Stimulated activated CD4-positive, alpha-beta T cell treated with anti-CD3 and anti-CD28 coated beads, TNF-alpha, amount 100 ng/mL, for 1 hour (primary cell): ENCODE measurements around the gene EHF.
"Not testable (repeated sequence)": the region's sequence is repeated elsewhere in the genome, so short reads cannot be mapped to it uniquely, and the experiment has no call there.

Experiments
- DNase-seq, 3 donors: peaks; one replicate each; pipeline ENCODE4 v3.0.0-alpha.2; 2020; ENCODE audit warnings: low read depth in 3 of 3, low spot score in 1 of 3

EHF gene

DNA sequence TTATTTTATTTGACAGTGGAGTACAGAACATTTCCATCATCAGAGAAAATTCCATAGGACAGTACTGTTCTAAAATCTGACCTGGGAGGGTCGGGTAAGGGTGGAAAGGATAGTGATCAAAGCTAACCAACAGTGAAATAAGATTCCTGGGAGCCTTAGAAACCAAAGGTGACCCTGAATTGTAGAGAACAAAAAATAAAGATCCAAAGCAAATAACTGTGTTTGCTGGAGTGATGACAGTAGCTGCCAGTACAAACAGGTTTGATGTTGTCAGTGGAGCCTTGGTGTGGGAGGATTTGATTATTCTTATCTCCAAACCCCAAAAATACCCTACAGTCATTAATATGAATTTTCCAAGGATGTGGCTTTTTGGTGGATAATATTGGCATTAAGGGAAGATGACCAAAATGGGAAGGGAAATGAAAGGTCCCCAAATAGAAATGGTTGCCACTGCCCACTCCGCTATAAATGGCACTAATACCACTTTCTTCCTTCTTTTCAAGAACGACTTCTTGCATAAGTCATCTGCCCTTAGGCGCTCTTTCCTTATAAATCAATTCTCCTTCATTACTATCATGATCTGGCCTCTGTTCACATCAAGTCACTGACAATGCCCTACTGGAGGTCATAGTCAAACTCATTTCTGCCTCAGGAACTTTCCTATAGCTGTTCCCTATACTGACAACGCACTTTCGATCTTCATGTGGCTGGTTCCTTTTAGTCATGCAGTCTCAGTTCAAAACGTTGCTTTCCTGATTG lies 44.4 kb downstream of the EHF start:
- DNase-seq, result no peak

DNA sequence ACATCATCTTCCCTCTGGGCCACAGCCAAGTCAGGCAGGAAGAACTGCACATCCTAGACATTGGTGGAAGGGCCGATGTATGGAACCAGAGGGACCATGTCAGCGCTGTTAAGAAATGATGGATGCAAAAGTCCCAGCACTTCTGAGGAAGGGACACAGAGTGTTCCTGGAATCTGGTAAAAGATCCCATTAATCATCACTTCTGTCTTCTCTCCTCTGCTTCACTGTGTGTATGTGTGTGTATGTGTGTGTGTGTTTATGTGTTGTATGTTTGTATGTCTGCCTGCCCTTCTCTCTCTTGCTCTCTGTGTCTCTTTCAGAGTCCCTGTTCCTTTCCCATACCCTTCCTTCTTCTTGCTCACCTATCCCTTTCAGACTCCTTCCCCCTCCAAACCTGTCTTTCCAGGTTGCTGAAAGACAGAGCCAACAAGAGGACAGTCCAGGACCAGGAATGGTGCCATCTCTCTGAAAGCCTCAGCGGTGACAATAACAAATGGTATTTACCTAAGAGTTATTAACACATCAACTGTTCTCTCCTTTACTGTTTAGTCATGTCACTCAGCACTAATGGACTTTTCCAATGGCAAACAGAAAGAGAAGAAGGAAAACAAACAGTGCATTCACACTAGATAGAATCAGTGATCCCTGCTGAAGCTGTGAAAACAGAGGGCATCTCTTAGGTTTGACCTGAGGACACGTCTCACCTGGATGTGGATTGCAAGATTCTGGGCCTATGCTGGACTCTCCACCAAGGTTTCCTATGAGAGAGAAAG lies 47.1 kb downstream of the EHF start:
- no peak for DNase-seq

DNA sequence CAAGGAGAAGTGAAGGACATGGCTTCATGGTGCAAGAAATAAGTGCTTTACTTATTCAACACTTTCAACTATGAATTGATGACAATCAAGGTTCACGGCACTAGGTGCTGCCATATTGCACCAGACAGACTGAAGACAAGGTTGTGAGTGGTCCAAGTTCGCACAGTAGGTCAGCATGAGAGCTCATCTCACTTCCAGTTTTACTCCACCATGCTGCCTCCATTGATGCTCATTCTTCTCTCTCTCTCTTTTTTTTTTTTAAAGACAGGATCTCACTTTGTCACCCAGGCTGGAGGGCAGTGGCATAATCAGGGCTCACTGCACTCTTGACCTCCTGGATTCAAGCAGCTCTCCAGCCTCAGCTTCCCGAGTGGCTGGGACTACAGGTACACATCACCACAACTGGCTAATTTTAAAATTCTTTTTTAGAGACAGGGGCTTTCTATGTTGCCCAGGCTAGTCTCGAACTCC lies 47.7 kb downstream of the EHF start:
- DNase-seq, result no peak

DNA sequence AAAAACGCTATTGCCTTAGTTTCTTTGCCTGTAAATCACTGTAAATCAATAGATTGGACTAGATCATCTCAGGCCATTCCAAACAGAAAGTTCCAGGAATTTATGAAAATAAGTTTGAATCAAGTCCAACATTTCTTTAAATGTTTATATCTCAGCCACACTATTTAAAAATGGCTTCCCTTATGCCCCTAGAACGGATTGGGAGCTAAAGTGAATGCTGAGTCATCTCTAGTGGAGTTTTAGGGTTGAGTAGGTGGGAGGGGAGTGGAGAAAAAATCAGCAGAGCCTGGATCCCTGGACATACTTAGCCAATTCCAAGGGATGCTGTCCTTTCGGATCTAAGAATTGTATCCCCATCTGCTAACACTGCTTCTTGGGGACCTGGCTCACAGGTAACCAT lies 48.6 kb downstream of the EHF start:
- DNase-seq, result no peak

DNA sequence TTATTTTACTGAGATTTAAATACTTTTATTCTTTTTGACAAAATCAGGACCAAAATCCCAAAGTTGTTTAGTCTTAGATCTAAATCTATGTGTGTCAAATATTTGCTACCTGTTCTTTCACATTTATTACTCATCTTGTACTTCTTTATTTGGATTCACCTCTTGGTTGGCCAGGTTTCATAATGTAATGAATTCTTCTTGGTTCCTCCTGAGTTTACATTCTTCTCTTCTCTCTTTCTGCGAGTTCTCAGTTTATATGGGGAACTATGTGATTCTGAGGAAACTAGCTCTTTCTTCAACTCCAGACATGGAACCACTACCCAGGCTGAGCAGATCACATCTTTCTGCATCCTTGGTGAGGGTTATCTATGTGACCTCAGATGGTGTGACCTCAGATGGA lies 50.2 kb downstream of the EHF start:
- DNase-seq, result no peak

DNA sequence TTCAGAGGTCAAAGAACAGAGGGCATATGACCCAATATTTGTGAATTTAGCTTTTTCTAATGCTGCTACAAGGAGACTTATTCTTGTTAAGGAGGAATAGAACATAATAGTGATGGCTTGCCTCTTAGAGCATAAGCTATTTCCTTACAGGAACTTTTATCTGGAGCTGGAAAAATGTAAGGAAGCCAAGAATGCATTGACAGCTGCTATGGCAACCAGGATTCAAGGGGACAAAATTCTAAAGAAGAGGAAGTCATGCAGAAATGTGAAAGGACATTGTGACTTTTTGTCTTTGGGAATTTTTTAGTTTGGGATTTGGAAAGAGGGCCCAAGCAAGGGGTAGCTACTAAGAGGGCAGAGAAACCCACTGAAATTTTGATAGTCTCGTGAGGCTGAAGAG lies 51.1 kb downstream of the EHF start:
- DNase-seq, result no peak

DNA sequence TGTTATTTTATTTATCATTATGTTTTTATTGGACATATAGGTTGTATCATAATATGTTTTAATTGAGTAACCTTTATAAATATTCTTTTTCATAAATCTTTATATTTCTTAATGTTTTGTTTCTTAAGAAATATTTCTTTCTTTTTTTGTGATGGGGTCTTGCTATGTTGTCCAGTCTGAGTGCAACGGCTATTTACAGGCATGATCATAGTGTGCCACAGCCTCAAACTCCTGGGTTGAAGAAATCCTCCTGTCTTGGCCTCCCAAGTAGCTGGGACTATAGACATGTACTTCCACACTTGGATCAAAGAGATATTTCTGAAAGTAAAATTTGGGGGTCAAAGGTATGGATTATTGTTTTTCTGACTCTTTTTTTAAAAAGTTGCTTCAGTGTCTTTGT lies 53.1 kb downstream of the EHF start:
- DNase-seq, result no peak

DNA sequence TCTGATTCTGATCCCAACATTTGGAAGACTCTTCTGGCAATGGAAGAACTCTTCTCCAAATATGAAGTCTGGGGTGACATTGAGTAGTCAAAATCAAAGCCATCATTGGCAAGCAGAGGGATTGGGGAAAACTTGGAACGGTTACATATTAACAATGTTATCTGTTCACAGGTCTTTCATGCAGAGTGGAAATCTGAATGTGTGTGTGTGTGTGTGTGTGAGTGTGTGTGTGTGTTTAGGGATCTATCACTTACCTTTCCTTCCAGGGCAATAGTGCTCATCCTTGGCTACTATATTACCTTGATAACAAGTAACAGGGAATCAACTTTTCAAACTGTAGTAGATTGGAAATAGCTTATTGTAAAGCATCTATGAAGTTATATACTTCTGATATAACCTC lies 55.3 kb downstream of the EHF start:
- no peak for DNase-seq

DNA sequence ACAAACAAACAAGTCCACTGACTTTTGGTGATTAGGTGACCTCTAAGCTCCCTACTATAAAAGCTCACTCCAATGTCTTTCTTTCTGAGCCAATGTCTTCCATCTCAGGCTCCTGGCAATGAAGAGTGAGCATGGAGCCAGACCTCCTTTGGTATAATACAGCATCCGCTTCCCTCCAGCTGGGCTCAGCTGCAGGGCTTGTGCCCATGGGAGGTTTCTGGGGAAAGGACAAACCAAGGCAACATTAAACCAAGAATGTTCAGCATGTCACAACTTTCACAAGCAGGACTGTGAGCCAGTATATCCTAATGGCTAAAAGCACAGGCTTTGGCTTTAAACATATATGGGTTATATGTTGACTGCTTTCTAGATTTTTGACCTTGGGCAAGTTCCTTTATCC lies 58.8 kb downstream of the EHF start:
- DNase-seq, result no peak

DNA sequence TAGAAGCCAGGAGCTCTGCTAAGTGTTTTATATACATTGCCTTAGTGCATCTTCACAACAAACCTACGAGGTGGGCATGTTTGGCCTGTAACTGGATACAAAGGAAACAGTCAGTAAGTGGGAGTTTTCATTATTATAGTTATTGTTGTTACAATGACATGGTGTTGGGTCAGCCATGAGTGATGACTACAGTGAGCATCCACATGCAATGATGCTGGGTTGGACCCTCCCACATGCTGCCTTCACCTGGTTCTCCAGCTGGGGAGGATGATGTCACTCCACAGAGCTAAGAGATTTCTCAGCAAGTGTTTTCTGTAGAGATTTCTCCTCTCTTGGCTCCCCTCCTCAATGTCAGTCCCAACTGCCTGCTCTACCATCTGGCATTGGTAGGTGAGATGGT lies 59.3 kb downstream of the EHF start:
- DNase-seq, result no peak

DNA sequence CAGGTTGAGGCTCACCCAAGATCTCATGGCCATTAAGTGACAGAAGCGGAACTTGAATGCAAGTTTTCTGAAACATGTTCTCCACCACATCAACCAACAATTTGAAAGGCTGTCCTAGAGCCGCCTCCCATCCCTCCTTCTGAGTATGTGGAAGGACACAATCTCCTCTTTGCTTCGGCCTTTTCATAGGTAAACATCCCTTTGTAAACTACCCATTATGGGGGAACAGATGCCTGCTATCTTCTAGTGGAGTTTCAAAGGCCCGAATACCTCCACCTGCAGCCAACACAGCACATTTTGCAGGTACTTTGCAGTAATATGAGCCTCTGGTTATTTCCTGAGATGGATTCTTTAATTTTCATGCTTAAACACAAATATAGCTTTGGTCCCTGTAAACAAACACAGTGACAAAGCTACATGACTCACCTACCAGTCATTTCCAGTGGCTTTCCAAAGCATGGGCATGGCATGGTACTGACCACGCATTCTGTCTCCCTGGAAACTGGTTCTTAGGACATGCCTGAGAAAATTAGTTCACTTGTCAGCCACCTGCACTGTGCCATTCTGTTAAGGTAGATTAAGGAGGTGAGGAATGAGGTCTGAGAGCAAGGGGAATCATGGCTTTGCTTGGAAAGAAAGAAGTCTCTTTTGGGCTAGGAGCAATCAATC lies 60.2 kb downstream of the EHF start:
- DNase-seq, result no peak

DNA sequence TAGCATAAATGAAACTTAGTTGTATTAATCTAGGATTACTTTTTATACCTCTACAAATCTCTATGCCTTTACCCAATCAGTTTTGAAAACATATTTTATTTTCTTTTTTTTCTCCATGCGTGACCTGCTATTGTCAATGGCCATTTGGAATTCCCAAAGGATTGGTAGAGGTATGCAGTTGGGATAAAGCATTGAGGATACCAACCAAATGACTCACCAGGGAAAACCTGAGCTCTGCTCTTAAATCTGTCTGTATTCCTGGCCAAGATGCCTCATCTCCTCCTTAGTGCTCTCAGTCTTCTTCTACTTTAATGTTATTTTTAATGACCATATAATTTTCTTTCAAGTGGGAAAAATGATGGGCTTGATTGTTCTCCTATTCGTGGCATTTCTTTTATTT lies 61.9 kb downstream of the EHF start:
- no peak for DNase-seq

DNA sequence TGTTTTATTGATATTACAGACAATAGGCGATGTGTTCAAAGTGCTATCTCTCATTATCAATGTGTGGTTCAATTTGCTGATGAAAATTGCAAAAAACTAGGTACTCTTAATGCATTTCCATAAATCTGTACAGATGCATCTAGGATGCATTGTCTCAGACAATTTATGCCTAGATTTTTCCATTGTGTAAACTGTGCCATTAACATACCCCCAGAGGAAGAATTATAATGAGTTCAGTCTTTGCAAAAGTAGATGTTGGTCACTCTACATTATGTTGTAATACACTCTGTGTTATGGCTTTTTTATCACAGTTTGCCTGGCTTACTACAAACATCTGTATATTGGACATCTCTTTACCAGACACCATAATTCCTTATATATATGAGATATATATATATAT lies 62.5 kb downstream of the EHF start:
- no peak for DNase-seq

DNA sequence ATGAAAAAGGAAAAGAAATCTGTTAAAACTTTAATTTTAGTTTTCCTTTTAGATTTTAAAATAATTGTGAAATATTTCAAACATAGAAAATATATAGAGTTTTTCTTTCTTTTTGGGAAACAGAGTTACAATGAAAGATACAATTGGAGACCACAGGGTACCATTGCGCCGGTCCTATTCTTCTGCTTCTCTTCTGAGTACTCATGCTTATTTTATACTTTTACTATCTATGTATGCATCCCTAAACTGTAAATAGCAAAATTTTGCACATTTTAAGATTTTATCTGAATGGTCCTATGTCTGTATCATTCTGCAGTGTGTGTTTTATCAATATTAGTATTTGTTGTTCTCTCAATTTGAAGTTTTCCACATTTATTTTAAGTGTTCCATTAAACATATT lies 65.0 kb downstream of the EHF start:
- DNase-seq, result no peak

DNA sequence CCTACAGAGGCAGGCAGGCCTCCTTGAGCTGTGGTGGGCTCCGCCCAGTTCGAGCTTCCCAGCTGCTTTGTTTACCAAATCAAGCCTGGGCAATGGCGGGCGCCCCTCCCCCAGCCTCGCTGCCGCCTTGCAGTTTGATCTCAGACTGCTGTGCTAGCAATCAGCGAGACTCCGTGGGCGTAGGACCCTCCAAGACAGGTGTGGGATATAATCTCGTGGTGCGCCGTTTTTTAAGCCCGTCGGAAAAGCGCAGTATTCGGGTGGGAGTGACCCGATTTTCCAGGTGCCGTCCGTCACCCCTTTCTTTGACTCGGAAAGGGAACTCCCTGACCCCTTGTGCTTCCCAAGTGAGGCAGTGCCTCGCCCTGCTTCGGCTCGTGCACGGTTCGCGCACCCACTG lies 71.4 kb downstream of the EHF start:
- DNase-seq, result not testable (repeated sequence)

DNA sequence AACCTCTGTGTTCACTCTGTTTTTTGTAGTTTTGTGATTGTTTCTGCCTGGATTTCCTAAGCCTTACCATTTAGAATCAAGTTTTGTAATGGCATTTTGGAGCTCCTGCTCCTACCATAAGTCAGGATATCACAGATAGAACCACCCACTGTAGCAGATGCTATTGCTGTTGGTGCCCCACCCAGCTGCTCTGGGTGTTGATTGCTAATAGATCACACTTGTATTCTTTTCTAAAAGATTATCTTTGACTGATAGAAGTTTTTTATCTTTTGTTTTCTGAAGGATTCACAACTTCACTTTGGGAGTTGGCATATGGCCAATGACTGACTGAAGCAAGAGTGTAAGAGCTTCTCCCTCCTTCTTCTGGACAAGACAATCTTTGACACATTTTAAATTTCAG lies 76.0 kb downstream of the EHF start:
- no peak for DNase-seq

DNA sequence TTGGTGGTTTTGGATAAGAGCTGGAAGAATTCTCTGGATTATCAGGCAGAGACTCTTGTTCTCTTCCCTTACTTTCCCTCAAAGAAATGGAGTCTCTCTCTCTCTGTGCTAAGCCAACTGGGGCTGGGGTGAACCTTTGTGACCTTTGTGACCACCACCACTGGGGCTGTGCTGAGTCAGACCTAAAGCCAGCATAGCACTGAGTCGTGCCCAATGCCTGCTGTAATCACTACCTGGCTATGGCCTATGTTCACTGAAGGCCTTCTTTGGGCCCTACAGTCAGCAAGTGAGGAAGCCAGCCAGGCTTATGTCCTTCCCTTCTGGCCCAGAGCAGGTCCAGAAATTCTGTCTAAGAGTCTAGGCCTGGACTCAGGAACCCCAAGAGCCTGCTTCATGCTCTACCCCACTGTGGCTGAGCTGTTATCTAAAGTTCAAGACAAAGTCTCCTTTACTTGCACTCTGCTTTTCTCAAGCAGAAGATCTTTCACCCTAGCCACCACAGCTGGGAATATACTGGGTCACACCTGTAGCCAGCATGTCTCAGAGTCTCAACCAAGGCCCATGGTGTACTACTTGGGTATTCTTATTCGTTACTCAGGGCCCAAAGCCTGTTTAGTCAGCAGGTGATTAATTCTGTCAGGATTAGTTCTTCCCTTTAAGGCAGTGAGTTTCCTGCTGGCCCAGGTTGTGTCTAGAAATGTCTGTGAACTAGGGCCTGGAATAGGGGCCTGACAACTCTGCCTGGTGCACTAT lies 86.0 kb downstream of the EHF start:
- DNase-seq, result no peak

DNA sequence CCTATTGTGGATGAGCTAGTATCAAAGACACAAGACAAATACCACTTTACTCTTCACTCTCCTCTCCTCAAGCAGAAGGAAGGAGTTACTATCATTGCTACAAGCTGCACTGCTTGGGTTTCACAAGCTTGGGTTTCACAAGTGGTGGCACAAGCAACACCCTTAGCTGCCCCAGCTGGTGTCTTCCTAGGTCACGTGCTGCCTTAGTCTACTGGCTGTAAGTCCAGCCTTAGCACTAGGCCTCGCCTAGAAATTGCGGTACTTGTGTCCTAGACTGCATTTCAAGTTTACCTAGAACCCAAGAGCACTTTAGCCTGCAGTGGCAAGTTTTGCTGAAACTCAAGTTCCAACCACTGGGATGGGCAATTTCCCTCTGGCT lies 86.6 kb downstream of the EHF start:
- no peak for DNase-seq
